Measurements from ENCODE around the gene CIC. TPM values are rescaled to one million over a fixed set of nuclear protein-coding genes. Genes with fewer than 3 reads are reported as not detected.
A peak's percentile ranks its signal among the peaks of the same experiment; 100 is the strongest.
"Not testable (repeated sequence)": the region's sequence is repeated elsewhere in the genome, so short reads cannot be mapped to it uniquely, and the experiment has no call there.

The CIC gene
- total RNA-seq, 2 experiments from 2014 or later, result 114 to 119 TPM

DNA sequence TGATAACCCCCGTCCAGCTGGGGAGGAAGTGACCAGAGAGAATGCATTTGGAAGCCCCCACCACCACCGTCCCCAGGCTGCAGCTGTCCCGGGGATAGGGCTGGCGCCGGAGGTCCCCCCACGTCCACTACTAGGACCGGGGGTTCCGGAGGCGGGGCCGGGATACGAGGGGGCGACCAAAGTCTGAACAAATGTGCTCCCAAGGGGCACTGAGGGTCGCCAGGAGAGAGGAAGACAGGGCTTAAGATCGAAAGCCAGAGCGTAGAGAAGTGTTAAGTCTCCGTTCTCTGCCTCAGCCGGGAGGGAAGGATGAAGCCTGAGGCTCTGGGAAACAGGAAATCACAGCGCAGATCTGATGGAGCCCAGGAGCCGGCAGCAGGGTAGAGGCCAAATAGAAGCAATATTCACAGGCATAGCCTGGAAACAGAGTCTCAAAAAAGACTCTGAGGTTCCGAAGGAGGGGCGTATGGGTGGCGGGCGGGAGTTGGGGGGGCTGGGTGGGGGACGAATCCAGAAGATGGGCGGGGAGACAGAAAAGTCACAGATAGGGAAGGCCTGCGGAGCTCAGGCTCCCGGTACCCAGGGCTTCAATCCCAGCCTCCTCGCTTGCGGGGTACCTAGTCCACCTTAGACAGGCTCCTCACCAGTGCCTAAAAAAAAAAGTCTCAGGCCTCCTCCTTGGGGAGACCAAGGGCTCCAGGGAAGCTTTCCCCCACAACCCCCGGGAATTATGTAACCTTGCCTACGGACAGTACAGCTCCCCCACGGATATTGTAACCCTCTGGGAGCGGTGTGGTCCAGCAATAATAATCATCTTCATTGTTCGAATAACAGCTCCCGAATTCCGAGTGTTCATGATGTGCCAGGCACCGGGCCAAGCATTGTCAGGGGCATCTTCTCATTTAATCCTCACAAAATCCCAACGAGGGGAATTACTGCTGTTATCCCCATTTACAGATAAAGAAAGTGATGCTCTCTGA lies 13.0 kb upstream of the CIC start:
- H3K27ac Mint-ChIP-seq, result peak overlapping the region; percentile 85
- no peak for TF ChIP-seq CTCF (IDR thresholded peaks at IDR 0.05)
- POLR2A ChIA-PET, result interaction anchor here (0.8 to 1.7 kb wide), 7 partner anchors 12 to 123 kb away, joined by 3 to 8 read pairs (median 5); partner anchors contain the start of genes CIC, GSK3A and ZNF526

DNA sequence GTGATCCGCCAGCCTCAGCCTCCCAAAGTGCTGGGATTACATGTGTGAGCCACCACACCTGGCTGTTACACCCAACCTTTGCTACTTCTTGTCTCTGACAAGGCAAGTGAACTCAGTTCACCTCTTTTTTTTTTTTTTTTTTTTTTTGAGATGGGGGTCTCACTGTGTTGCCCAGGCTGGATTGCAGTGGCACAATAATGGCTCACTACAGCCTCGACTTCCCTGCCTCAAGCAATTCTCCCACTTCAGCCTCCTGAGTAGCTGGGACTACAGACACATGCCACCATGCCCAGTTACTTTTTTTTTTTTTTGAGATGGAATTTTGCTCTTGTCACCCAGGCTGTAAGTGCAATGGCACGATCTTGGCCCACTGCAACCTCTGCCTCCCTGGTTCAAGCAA lies 11.2 kb upstream of the CIC start:
- peaks cover 17% of the 10 kb centered on the region for H3K4me1 ChIP-seq (ENCODE audit: insufficient read depth, low read length)
- POLR2A ChIA-PET, result interaction anchor here (0.9 kb wide), 1 partner anchor 25 kb away, joined by 3 read pairs; no protein-coding TSS in a partner anchor
- H3K36me3 Mint-ChIP-seq (ENCODE audit: low read depth); H3K4me3 ChIP-seq (ENCODE audit: low read length); H3K9me3 ChIP-seq (ENCODE audit: control insufficient read depth in 1 of 2, insufficient read depth in 1 of 2, low read length in 2 of 2); H3K27me3 Mint-ChIP-seq; H3K4me3 Mint-ChIP-seq; DNase-seq; ATAC-seq (ENCODE audit: poor library complexity); H3K27me3 ChIP-seq (ENCODE audit: control insufficient read depth in 1 of 2, insufficient read depth in 2 of 2, low read length in 2 of 2); CTCF ChIA-PET; H3K27ac ChIP-seq (ENCODE audit: low read depth in 1 of 2, low read length in 2 of 2); intact Hi-C loops (cut with DNase I, micrococcal nuclease); H3K9me3 Mint-ChIP-seq; H3K36me3 ChIP-seq (ENCODE audit: insufficient read depth, low read length); H3K27ac Mint-ChIP-seq: not testable (repeated sequence)
- H3K4me1 Mint-ChIP-seq (ENCODE audit: low read depth), result peaks cover 12% of the 10 kb centered on the region

More for the DNA sequence above, 13.0 kb upstream of the CIC start:
- ATAC-seq (ENCODE audit: poor library complexity) (no peak), DNase-seq (peak in 2 of 14 experiments; percentile 35 to 44)
- Histone ChIP-seq H3K27me3 (ENCODE audit: control insufficient read depth in 1 of 2, insufficient read depth in 2 of 2, low read length in 2 of 2) (no peaks in the 10 kb centered on the region), H3K36me3 (ENCODE audit: insufficient read depth, low read length) (no peaks in the 10 kb centered on the region), H3K9me3 (ENCODE audit: control insufficient read depth in 1 of 2, insufficient read depth in 1 of 2, low read length in 2 of 2) (no peaks in the 10 kb centered on the region), H3K27ac (ENCODE audit: low read depth in 1 of 2, low read length in 2 of 2) (no peak overlapping the region), H3K4me3 (ENCODE audit: low read length) (peak overlapping the region; percentile 59), H3K4me1 (ENCODE audit: insufficient read depth, low read length) (peaks cover 35% of the 10 kb centered on the region)
- CTCF ChIA-PET, result interaction anchor here (0.9 to 1.7 kb wide), 2 partner anchors 11 to 24 kb away, joined by 3 to 12 read pairs; no protein-coding TSS in a partner anchor
- peaks cover 27% of the 10 kb centered on the region for H3K4me1 Mint-ChIP-seq (ENCODE audit: low read depth)
- no peaks in the 10 kb centered on the region for H3K27me3 Mint-ChIP-seq
- peak overlapping the region; percentile 93 for H3K4me3 Mint-ChIP-seq
- intact Hi-C loops (cut with DNase I, micrococcal nuclease), result loop anchor here (1.0 to 2.0 kb wide), 4 partner anchors 12 to 25 kb away; no protein-coding TSS in a partner anchor
- H3K36me3 Mint-ChIP-seq (ENCODE audit: low read depth), result peaks cover 13% of the 10 kb centered on the region
- H3K9me3 Mint-ChIP-seq, result no peaks in the 10 kb centered on the region

DNA sequence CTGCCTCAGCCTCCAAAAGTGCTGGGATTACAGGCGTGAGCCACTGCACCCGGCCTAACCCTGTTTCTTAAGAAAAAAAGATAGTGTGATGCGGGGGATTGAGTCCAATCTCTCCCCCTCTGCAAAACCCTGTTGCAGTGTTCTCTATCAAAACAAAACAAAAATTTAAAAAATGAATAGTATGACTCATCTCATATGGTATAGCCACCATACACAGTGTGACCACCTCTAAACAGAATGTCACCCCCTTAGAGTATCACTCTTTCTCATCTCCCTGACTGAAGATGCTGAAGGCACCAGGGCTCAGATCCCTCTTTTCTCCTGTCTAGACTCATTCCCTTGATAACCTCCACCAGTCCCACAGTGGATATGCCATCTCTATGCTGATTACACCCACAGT lies 7.3 kb upstream of the CIC start:
- ChIA-PET POLR2A (no interaction called here), CTCF (no interaction called here)
- no peak overlapping the region for H3K4me3 Mint-ChIP-seq
- ATAC-seq (ENCODE audit: poor library complexity), result no peak
- Histone ChIP-seq H3K9me3 (ENCODE audit: control insufficient read depth in 1 of 2, insufficient read depth in 1 of 2, low read length in 2 of 2) (no peaks in the 10 kb centered on the region), H3K27me3 (ENCODE audit: control insufficient read depth in 1 of 2, insufficient read depth in 2 of 2, low read length in 2 of 2) (no peaks in the 10 kb centered on the region), H3K4me3 (ENCODE audit: low read length) (no peak overlapping the region), H3K4me1 (ENCODE audit: insufficient read depth, low read length) (no peaks in the 10 kb centered on the region), H3K27ac (ENCODE audit: low read depth in 1 of 2, low read length in 2 of 2) (no peak overlapping the region), H3K36me3 (ENCODE audit: insufficient read depth, low read length) (no peaks in the 10 kb centered on the region)
- H3K27me3 Mint-ChIP-seq, result no peaks in the 10 kb centered on the region
- H3K36me3 Mint-ChIP-seq (ENCODE audit: low read depth), result no peaks in the 10 kb centered on the region
- intact Hi-C loops (cut with DNase I, micrococcal nuclease), result no loop called here
- TF ChIP-seq CTCF (IDR thresholded peaks at IDR 0.05), result no peak
- no peak overlapping the region for H3K27ac Mint-ChIP-seq
- H3K9me3 Mint-ChIP-seq, result no peaks in the 10 kb centered on the region
- DNase-seq, result no peak
- peaks cover under 1% of the 10 kb centered on the region for H3K4me1 Mint-ChIP-seq (ENCODE audit: low read depth)

DNA sequence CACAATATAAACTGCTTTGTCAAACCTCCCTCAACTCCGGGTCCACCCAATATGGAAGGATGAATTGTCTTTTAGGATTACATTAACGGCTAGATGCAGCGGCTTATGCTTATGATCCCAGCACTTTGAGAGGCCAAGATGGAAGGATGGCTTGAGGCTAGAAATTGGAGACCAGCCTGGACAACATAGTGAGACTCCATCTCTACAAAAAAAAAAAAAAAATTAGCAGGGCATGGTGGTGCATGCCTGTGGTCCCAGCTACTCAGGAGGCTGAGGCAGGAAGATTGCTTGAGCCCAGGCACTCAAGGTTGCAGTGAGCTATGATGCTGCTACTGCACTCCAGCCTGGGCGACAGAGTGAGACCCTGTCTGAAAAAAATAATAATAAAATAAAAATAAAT lies 2.9 kb upstream of the CIC start:
- H3K9me3 Mint-ChIP-seq; H3K27ac Mint-ChIP-seq; H3K36me3 Mint-ChIP-seq (ENCODE audit: low read depth); H3K27me3 Mint-ChIP-seq; H3K27ac ChIP-seq (ENCODE audit: low read depth in 1 of 2, low read length in 2 of 2); H3K36me3 ChIP-seq (ENCODE audit: insufficient read depth, low read length); ATAC-seq (ENCODE audit: poor library complexity); intact Hi-C loops (cut with DNase I, micrococcal nuclease); DNase-seq; POLR2A ChIA-PET; H3K9me3 ChIP-seq (ENCODE audit: control insufficient read depth in 1 of 2, insufficient read depth in 1 of 2, low read length in 2 of 2); H3K4me3 ChIP-seq (ENCODE audit: low read length); H3K27me3 ChIP-seq (ENCODE audit: control insufficient read depth in 1 of 2, insufficient read depth in 2 of 2, low read length in 2 of 2): not testable (repeated sequence)
- H3K4me3 Mint-ChIP-seq, result peak overlapping the region; percentile 21
- peaks cover 17% of the 10 kb centered on the region for H3K4me1 Mint-ChIP-seq (ENCODE audit: low read depth)
- CTCF ChIA-PET, result interaction anchor here (1.8 kb wide), 1 partner anchor 14 kb away, joined by 5 read pairs; no protein-coding TSS in a partner anchor
- H3K4me1 ChIP-seq (ENCODE audit: insufficient read depth, low read length), result peaks cover 24% of the 10 kb centered on the region

- H3K4me1 ChIP-seq (ENCODE audit: insufficient read depth, low read length), result peaks cover 33% of the 10 kb centered on the region
- H3K36me3 ChIP-seq (ENCODE audit: insufficient read depth, low read length); H3K4me3 Mint-ChIP-seq; H3K9me3 Mint-ChIP-seq; H3K9me3 ChIP-seq (ENCODE audit: control insufficient read depth in 1 of 2, insufficient read depth in 1 of 2, low read length in 2 of 2); H3K27ac ChIP-seq (ENCODE audit: low read depth in 1 of 2, low read length in 2 of 2); H3K27me3 Mint-ChIP-seq; H3K27me3 ChIP-seq (ENCODE audit: control insufficient read depth in 1 of 2, insufficient read depth in 2 of 2, low read length in 2 of 2); intact Hi-C loops (cut with DNase I, micrococcal nuclease); ATAC-seq (ENCODE audit: poor library complexity); H3K27ac Mint-ChIP-seq; H3K4me3 ChIP-seq (ENCODE audit: low read length): not testable (repeated sequence)
- POLR2A ChIA-PET, result interaction anchor here (0.6 to 4.4 kb wide), 6 partner anchors 11 to 1261 kb away, joined by 3 to 59 read pairs (median 6); partner anchors contain the start of genes ERF and GSK3A
- Mint-ChIP-seq H3K36me3 (ENCODE audit: low read depth) (peaks cover 15% of the 10 kb centered on the region), H3K4me1 (ENCODE audit: low read depth) (peaks cover 22% of the 10 kb centered on the region)
- DNase-seq, result peak in 2 of 14 experiments; percentile 2 to 24
- CTCF ChIA-PET, result interaction anchor here (1.8 kb wide), 1 partner anchor 13 kb away, joined by 5 read pairs; no protein-coding TSS in a partner anchor
Observed at GRCh38 chr19:42266928-42267603, 2.0 kb upstream of the CIC start.

Measured in CD4-positive, alpha-beta T cell (primary cell).